H9 (cell line): Measurements from ENCODE around the gene TRPM2. TPM values are rescaled to one million over a fixed set of nuclear protein-coding genes. Genes with fewer than 3 reads are reported as not detected.

ENCODE experiments used
- DNase-seq: peaks from one replicate; pipeline ENCODE4 v3.0.0-alpha.2; 2017
- H2AFZ ChIP-seq: one replicate; pipeline ENCODE4 v1.6.1; 2013; ENCODE audit warnings: mild to moderate bottlenecking, low read length, control low read depth, moderate library complexity
- H2AK5ac ChIP-seq: 2 replicates; pipeline ENCODE4 v1.6.1; 2013; ENCODE audit warnings: low read length, control low read depth, mixed read lengths; ENCODE audit not compliant: insufficient read length
- H2BK120ac ChIP-seq: one replicate; pipeline ENCODE4 v1.6.1; 2013; ENCODE audit warnings: low read depth, mild to moderate bottlenecking, low read length, control low read depth, inconsistent platforms; ENCODE audit not compliant: poor library complexity, severe bottlenecking
- H2BK12ac ChIP-seq: 2 replicates; pipeline ENCODE4 v1.6.1; 2013; ENCODE audit warnings: low read length, control low read depth, mixed read lengths, low read depth; ENCODE audit not compliant: insufficient read length
- H2BK15ac ChIP-seq: 2 replicates; pipeline ENCODE4 v1.6.1; 2013; ENCODE audit warnings: low read depth, low read length, control low read depth
- H2BK20ac ChIP-seq: one replicate; pipeline ENCODE4 v1.6.1; 2013; ENCODE audit warnings: low read depth, mild to moderate bottlenecking, low read length, control low read depth, inconsistent platforms; ENCODE audit not compliant: poor library complexity, severe bottlenecking
- H2BK5ac ChIP-seq: 2 replicates; pipeline ENCODE4 v1.6.1; 2013; ENCODE audit warnings: low read length, control low read depth, mixed read lengths; ENCODE audit not compliant: insufficient read length
- H3K14ac ChIP-seq: 2 replicates; pipeline ENCODE4 v1.6.1; 2013; ENCODE audit warnings: low read length, control low read depth; ENCODE audit not compliant: insufficient read depth
- H3K18ac ChIP-seq: 2 replicates; pipeline ENCODE4 v1.6.1; 2013; ENCODE audit warnings: low read depth, mild to moderate bottlenecking, mixed read lengths, low read length, control low read depth; ENCODE audit not compliant: insufficient read length
- H3K23ac ChIP-seq: 2 replicates; pipeline ENCODE4 v1.6.1; 2013; ENCODE audit warnings: low read length, control low read depth, mixed read lengths, low read depth; ENCODE audit not compliant: insufficient read length
- H3K23me2 ChIP-seq: 2 replicates; pipeline ENCODE4 v1.6.1; 2013; ENCODE audit warnings: low read depth, mild to moderate bottlenecking, mixed read lengths, low read length, control low read depth; ENCODE audit not compliant: insufficient read length, poor library complexity, severe bottlenecking
- H3K27ac ChIP-seq: 2 replicates; pipeline ENCODE4 v1.5.1; 2013; ENCODE audit warnings: low read length, control low read depth, mixed read lengths, low read depth; ENCODE audit not compliant: insufficient read length
- H3K27me3 ChIP-seq: 2 replicates; pipeline ENCODE4 v1.6.1; 2013; ENCODE audit warnings: low read length, control low read depth, inconsistent platforms; ENCODE audit not compliant: insufficient read depth
- H3K4ac ChIP-seq: 2 replicates; pipeline ENCODE4 v1.6.1; 2013; ENCODE audit warnings: low read depth, mild to moderate bottlenecking, control low read depth, inconsistent platforms, low read length, moderate library complexity
- H3K4me1 ChIP-seq: 2 replicates; pipeline ENCODE4 v1.6.1; 2013; ENCODE audit warnings: low read length, control low read depth, inconsistent platforms; ENCODE audit not compliant: insufficient read depth
- H3K4me2 ChIP-seq: 2 replicates; pipeline ENCODE4 v1.6.1; 2013; ENCODE audit warnings: low read length, control low read depth, mixed read lengths; ENCODE audit not compliant: insufficient read length, insufficient read depth
- H3K56ac ChIP-seq: 2 replicates; pipeline ENCODE4 v1.6.1; 2013; ENCODE audit warnings: low read depth, mild to moderate bottlenecking, mixed read lengths, low read length, control low read depth; ENCODE audit not compliant: insufficient read length
- H3K79me1 ChIP-seq: 2 replicates; pipeline ENCODE4 v1.6.1; 2013; ENCODE audit warnings: low read depth, mild to moderate bottlenecking, moderate library complexity, low read length, control low read depth, inconsistent platforms; ENCODE audit not compliant: insufficient read depth, poor library complexity, severe bottlenecking
- H3K79me2 ChIP-seq: 2 replicates; pipeline ENCODE4 v1.6.1; 2013; ENCODE audit warnings: low read length, control low read depth, inconsistent platforms; ENCODE audit not compliant: insufficient read depth
- H3K9ac ChIP-seq: 2 replicates; pipeline ENCODE4 v1.6.1; 2013; ENCODE audit warnings: low read length, control low read depth, mixed read lengths; ENCODE audit not compliant: insufficient read length; ENCODE audit errors: extremely low read depth
- H3K9me3 ChIP-seq: one replicate; pipeline ENCODE4 v1.6.1; 2013; ENCODE audit warnings: low read depth, low read length, inconsistent platforms; ENCODE audit not compliant: control insufficient read depth
- H3T11ph ChIP-seq: one replicate; pipeline ENCODE4 v1.6.1; 2013; ENCODE audit warnings: mild to moderate bottlenecking, low read length, control low read depth, inconsistent platforms
- H4K20me1 ChIP-seq: one replicate; pipeline ENCODE4 v1.6.1; 2013; ENCODE audit not compliant: control insufficient read depth, insufficient read length, insufficient read depth
- H4K5ac ChIP-seq: 2 replicates; pipeline ENCODE4 v1.6.1; 2013; ENCODE audit warnings: low read depth, mild to moderate bottlenecking, mixed read lengths, low read length, control low read depth; ENCODE audit not compliant: insufficient read length
- H4K8ac ChIP-seq: replicated peaks from 2 replicates; pipeline ENCODE4 v1.6.1; 2013; ENCODE audit warnings: low read length, control low read depth, mixed read lengths, low read depth; ENCODE audit not compliant: insufficient read length
- H4K91ac ChIP-seq: 2 replicates; pipeline ENCODE4 v1.6.1; 2013; ENCODE audit warnings: low read depth, mild to moderate bottlenecking, moderate library complexity, mixed read lengths, low read length, control low read depth; ENCODE audit not compliant: insufficient read length
- H3K27ac Mint-ChIP-seq, 3 experiments: 2 replicates in 2 of 3; 3 replicates in 1 of 3; pipeline ENCODE4 v1.8.0; 2020 to 2021; ENCODE audit warnings: mixed read lengths in 3 of 3, mild to moderate bottlenecking in 1 of 3, moderate library complexity in 1 of 3
- H3K27me3 Mint-ChIP-seq: 2 replicates; pipeline ENCODE4 v1.8.0; 2021; ENCODE audit warnings: low read depth, mild to moderate bottlenecking, moderate library complexity, mixed read lengths
- H3K36me3 Mint-ChIP-seq, 3 experiments: 2 replicates in 2 of 3; 3 replicates in 1 of 3; pipeline ENCODE4 v1.8.0; 2020 to 2021; ENCODE audit warnings: low read depth in 3 of 3, mixed read lengths in 3 of 3; ENCODE audit not compliant: insufficient read depth in 1 of 3
- H3K4me1 Mint-ChIP-seq, 2 experiments: 2 replicates each; pipeline ENCODE4 v1.8.0; 2020; ENCODE audit warnings: mixed read lengths in 2 of 2
- H3K4me3 Mint-ChIP-seq, 2 experiments: 2 replicates in 1 of 2; 3 replicates in 1 of 2; pipeline ENCODE4 v1.8.0; 2020 to 2021; ENCODE audit warnings: mild to moderate bottlenecking in 2 of 2, mixed read lengths in 2 of 2, moderate library complexity in 1 of 2
- H3K9me3 Mint-ChIP-seq, 2 experiments: 2 replicates in 1 of 2; 3 replicates in 1 of 2; pipeline ENCODE4 v1.8.0; 2020; ENCODE audit warnings: mild to moderate bottlenecking in 2 of 2, mixed read lengths in 2 of 2, moderate library complexity in 1 of 2
- WGBS: extraction: QIAGEN DNeasy Blood & Tissue Kit; methylation state at CpG from one replicate; pipeline ENCODE4 v1.1.7; 2013; ENCODE audit warnings: missing lambda C conversion rate, low lambda C conversion rate, mixed read lengths; ENCODE audit not compliant: insufficient read length; ENCODE audit errors: extremely low coverage; 5-methylcytosine and 5-hydroxymethylcytosine counted together
- total RNA-seq: library from RNA; stranded (reverse); gene quantifications from 2 replicates; pipeline ENCODE4 v1.2.1, GENCODE V29; 2021
- TF ChIP-seq, protein P1 (sequence below): fragments of 200-600 bp; sonication (generic); conservative IDR thresholded peaks from 3 replicates; pipeline ENCODE4 v1.8.0; 2021; ENCODE audit warnings: antibody characterized with exemption, mild to moderate bottlenecking

Gene TRPM2
- total RNA-seq, 1 experiment from 2014 or later = 0.68 TPM

DNA sequence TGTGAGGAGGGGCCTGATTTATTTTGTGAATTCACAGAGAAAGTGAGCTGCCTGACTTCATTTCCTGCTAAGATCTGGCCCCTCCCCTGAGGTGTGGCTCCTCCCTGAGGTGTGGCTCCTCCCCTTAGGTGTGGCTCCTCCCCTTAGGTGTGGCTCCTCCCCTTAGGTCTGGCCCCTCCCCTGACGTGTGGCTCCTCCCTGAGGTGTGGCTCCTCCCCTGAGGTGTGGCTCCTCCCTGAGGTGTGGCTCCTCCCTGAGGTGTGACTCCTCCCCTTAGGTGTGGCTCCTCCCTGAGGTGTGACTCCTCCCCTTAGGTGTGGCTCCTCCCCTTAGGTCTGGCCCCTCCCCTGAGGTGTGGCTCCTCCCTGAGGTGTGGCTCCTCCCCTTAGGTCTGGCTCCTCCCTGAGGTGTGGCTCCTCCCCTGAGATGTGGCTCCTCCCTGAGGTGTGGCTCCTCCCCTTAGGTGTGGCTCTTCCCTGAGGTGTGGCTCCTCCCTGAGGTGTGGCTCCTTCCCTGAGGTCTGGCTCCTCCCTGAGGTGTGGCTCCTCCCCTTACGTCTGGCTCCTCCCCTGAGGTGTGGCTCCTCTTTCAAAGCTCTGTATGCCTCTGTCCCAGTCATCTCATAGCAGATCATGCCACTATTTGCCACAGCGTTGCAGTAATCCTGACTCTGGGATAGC, 75.0 kb downstream of the TRPM2 start:
- no peak overlapping the region for H3K23ac ChIP-seq
- no peak overlapping the region for H3K27ac ChIP-seq
- no peak overlapping the region for H3K18ac ChIP-seq
- H2BK12ac ChIP-seq = no peak overlapping the region
- H2AFZ ChIP-seq = no peak overlapping the region
- no peak overlapping the region for H4K8ac ChIP-seq
- no peak overlapping the region for H2AK5ac ChIP-seq
- H3K14ac ChIP-seq = no peak overlapping the region
- H3T11ph ChIP-seq = no peak overlapping the region
- H3K79me1 ChIP-seq = no peaks in the 10 kb centered on the region
- peak; percentile 88 for DNase-seq
- H3K4me1 ChIP-seq = no peaks in the 10 kb centered on the region
- H3K56ac ChIP-seq = no peak overlapping the region
- no peak overlapping the region for H2BK120ac ChIP-seq
- peak overlapping the region in 1 of 2 experiments; percentile 50; a peak in 1 of 5 replicates for H3K4me3 Mint-ChIP-seq
- no peak overlapping the region for H4K91ac ChIP-seq
- H3K36me3 Mint-ChIP-seq = no peaks in the 10 kb centered on the region
- H2BK5ac ChIP-seq = no peak overlapping the region
- H3K27me3 Mint-ChIP-seq = no peaks in the 10 kb centered on the region; the same call in 1 of the 2 replicates
- no peak overlapping the region for H3K27ac Mint-ChIP-seq
- no peak overlapping the region for H4K5ac ChIP-seq
- H2BK20ac ChIP-seq = no peak overlapping the region
- no peaks in the 10 kb centered on the region for H3K27me3 ChIP-seq
- H3K9me3 Mint-ChIP-seq = peaks cover 10 to 16% of the 10 kb centered on the region in 2 experiments
- H3K9ac ChIP-seq = no peak overlapping the region
- no peaks in the 10 kb centered on the region for H4K20me1 ChIP-seq
- no peak overlapping the region for H3K4me2 ChIP-seq
- H3K9me3 ChIP-seq = no peaks in the 10 kb centered on the region
- WGBS = no CpG with 5 or more reads among the region's 3 CpGs
- H3K23me2 ChIP-seq = no peaks in the 10 kb centered on the region
- H3K4me1 Mint-ChIP-seq = no peaks in the 10 kb centered on the region
- no peaks in the 10 kb centered on the region for H3K79me2 ChIP-seq
- H3K4ac ChIP-seq = no peak overlapping the region
- H2BK15ac ChIP-seq = no peak overlapping the region
- TF ChIP-seq, protein P1, sequence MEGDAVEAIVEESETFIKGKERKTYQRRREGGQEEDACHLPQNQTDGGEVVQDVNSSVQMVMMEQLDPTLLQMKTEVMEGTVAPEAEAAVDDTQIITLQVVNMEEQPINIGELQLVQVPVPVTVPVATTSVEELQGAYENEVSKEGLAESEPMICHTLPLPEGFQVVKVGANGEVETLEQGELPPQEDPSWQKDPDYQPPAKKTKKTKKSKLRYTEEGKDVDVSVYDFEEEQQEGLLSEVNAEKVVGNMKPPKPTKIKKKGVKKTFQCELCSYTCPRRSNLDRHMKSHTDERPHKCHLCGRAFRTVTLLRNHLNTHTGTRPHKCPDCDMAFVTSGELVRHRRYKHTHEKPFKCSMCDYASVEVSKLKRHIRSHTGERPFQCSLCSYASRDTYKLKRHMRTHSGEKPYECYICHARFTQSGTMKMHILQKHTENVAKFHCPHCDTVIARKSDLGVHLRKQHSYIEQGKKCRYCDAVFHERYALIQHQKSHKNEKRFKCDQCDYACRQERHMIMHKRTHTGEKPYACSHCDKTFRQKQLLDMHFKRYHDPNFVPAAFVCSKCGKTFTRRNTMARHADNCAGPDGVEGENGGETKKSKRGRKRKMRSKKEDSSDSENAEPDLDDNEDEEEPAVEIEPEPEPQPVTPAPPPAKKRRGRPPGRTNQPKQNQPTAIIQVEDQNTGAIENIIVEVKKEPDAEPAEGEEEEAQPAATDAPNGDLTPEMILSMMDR = no peak
